ENCODE results near the gene ABHD12. TPM values are rescaled to one million over a fixed set of nuclear protein-coding genes. Genes with fewer than 3 reads are reported as not detected.
"Not testable (repeated sequence)": the region's sequence is repeated elsewhere in the genome, so short reads cannot be mapped to it uniquely, and the experiment has no call there.

ABHD12 gene
- total RNA-seq, 2 experiments from 2014 or later: 27.1 to 27.6 TPM

- Mint-ChIP-seq H3K9me3 (no peaks in the 10 kb centered on the region), H3K4me1 (peaks cover 18% of the 10 kb centered on the region), H3K27ac (no peak overlapping the region), H3K36me3 (ENCODE audit: low read depth) (peaks cover 8% of the 10 kb centered on the region), H3K27me3 (no peaks in the 10 kb centered on the region), H3K4me3 (no peak overlapping the region)
- no peak for DNase-seq
- POLR2A ChIA-PET: no interaction called here
- CTCF ChIA-PET: interaction anchor here (0.5 to 1.3 kb wide), 3 partner anchors 27 to 53 kb away, joined by 3 read pairs; no protein-coding TSS in a partner anchor
These were observed 50.3 kb downstream of the ABHD12 start for GRCh38 chr20:25340380-25340779.

DNA sequence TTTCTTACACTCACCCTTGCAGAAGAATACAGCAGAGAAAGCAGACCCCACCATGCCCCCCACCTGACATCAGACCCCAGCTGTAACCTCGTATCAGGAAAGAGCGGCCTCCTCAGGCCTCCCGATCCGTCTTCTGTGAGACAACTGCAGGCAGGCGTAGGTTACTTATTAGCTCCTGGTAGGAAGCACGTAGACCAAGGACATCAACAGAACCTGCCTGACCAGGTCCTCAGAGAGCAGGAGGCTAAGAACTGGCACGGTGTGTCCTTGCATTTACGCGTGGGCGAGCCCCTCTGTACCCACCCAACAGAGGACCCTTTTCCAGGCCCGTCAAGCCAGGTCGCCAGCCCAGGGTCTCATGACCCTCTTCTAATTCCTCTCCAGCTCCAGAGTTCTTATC lies 51.0 kb downstream of the ABHD12 start:
- Mint-ChIP-seq H3K4me3 (no peak overlapping the region), H3K27ac (no peak overlapping the region), H3K27me3 (no peaks in the 10 kb centered on the region), H3K9me3 (no peaks in the 10 kb centered on the region), H3K36me3 (ENCODE audit: low read depth) (peaks cover 8% of the 10 kb centered on the region), H3K4me1 (peaks cover 13% of the 10 kb centered on the region)
- DNase-seq: no peak
- ChIA-PET POLR2A (no interaction called here), CTCF (interaction anchor here (1.0 kb wide), 1 partner anchor 26 kb away, joined by 3 read pairs; no protein-coding TSS in a partner anchor)

DNA sequence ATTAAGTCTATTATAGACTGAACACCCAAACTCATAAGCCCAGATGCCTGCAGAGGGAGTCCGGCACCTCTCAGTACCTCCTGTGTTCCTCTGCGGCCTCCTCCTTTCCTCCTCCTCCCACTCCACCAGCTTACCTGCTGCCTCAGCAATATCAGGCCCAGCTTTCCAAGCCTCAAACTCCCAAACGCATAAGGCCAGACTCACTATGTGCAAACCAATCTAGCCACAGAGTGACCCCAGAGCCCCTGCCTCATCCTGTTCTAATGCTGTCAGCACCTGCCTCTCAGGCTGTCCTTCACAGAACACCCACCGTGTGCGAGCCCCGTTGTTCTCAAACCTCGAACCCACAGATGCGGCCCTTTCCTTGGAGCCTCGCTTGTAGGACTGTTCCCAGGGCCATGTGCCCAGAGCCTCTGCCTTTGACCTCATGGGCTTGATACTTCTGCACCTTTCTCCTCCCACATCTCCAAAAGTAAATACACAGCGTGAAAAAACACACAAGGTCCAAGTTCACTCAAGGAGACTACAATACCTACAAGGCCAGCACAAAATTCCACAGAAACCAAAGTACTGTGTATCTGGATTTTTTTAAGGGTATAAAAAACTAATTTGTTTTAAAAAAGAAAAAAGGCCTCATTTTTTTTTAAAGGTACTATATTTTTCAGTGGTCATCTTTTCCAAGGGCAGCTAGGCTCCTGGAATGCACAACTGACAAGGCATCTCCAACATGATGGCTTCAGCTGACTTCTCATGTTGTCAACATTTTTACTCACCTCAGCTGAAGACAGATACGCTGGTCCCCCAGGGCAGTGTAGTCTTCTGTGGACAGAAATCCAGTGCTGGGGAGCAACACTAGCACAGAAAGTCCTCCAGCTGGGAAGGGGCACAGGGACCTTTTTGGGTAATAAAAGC lies 52.3 kb downstream of the ABHD12 start:
- H3K4me3 Mint-ChIP-seq: no peak overlapping the region
- peak overlapping the region; percentile 16 for H3K27ac Mint-ChIP-seq
- POLR2A ChIA-PET: no interaction called here
- CTCF ChIA-PET: interaction anchor here (0.8 kb wide), 1 partner anchor 18 kb away, joined by 3 read pairs; no protein-coding TSS in a partner anchor
- peaks cover 5% of the 10 kb centered on the region for H3K4me1 Mint-ChIP-seq
- H3K27me3 Mint-ChIP-seq: no peaks in the 10 kb centered on the region
- H3K36me3 Mint-ChIP-seq (ENCODE audit: low read depth): peaks cover 10% of the 10 kb centered on the region
- no peak for DNase-seq
- no peaks in the 10 kb centered on the region for H3K9me3 Mint-ChIP-seq

GRCh38 chr20:25336561-25337422 lies 53.8 kb downstream of the ABHD12 start:
- H3K9me3 Mint-ChIP-seq: no peaks in the 10 kb centered on the region
- ChIA-PET POLR2A (no interaction called here), CTCF (no interaction called here)
- peak overlapping the region; percentile 50 for H3K27ac Mint-ChIP-seq
- H3K4me1 Mint-ChIP-seq: peaks cover 5% of the 10 kb centered on the region
- no peak for DNase-seq
- no peak overlapping the region for H3K4me3 Mint-ChIP-seq
- no peaks in the 10 kb centered on the region for H3K27me3 Mint-ChIP-seq
- H3K36me3 Mint-ChIP-seq (ENCODE audit: low read depth): peaks cover 10% of the 10 kb centered on the region

- H3K27me3 Mint-ChIP-seq, H3K4me1 Mint-ChIP-seq, H3K9me3 Mint-ChIP-seq, H3K27ac Mint-ChIP-seq, H3K4me3 Mint-ChIP-seq, DNase-seq, POLR2A ChIA-PET, CTCF ChIA-PET: not testable (repeated sequence)
- H3K36me3 Mint-ChIP-seq (ENCODE audit: low read depth): peaks cover 15% of the 10 kb centered on the region
These were observed 55.7 kb downstream of the ABHD12 start for GRCh38 chr20:25334972-25335371.

DNA sequence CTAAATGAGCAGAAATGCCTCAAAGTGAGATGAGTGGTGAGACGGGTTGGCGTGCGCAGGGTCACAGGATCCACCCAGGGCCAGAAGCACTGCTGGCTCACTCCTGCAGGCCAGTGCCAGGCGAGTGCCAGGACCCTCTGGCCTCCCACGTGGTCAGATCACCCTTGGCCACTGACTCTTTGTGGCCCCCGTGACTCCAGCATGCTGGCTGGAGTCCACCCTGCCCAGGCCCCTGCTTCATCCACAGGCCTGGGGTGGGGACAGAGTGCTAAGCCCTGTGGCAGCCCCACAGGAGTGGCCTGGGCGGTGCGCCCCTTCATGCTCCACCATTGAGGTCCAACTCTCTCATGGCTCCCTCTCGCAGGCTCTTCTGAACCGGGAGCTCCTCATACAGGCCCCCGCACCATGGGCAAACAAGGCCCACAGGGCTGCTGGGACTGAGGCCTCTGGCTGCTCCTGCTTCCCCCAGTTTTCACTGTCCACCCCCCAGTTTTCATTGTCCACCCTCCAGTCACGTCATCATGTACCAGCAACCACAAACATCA lies 61.6 kb downstream of the ABHD12 start:
- ChIA-PET POLR2A (no interaction called here), CTCF (interaction anchor here (1.0 kb wide), 1 partner anchor 18 kb away, joined by 6 read pairs; no protein-coding TSS in a partner anchor)
- Mint-ChIP-seq H3K27me3 (no peaks in the 10 kb centered on the region), H3K27ac (no peak overlapping the region), H3K9me3 (no peaks in the 10 kb centered on the region), H3K36me3 (ENCODE audit: low read depth) (peaks cover 12% of the 10 kb centered on the region), H3K4me3 (no peak overlapping the region), H3K4me1 (peaks cover 11% of the 10 kb centered on the region)
- DNase-seq: no peak

DNA sequence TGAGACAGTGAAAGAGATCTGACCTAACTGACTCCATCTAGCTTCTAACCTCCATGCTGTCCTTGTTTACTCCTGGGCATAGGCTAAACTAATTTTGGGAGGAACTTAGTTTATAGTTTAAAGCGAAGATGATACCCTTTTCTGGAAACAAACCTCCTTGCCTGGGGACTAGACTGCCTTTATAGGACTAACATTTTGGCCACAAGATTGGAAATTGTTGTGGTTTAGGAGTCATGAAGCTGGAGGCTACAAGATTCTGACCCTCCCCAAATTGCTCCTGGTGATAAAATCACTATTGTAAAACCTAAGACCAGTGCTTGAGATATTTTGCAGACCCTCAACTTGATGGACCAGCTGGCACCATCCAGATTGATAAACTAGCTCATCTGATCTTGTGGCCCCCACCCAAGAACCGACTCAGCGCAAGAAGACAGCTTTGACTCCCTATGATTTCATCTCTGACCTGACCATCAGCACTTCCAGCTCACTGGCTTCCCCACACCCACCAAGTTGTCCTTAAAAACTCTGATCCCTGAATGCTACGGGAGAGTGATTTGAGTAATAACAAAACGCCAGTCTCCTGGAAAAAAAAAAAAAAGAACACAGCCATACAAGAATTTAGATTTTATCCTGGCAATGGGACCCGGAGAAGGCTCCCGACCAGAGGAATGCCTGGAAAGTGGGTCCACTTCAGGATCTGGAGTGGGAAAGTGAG lies 63.0 kb downstream of the ABHD12 start:
- no peak overlapping the region for H3K4me3 Mint-ChIP-seq
- ChIA-PET CTCF (interaction anchor here (1.0 kb wide), 2 partner anchors 16 to 80 kb away, joined by 5 to 6 read pairs; partner anchors contain the start of gene GINS1), POLR2A (interaction anchor here (0.6 kb wide), 1 partner anchor 1369 kb away, joined by 7 read pairs; no protein-coding TSS in a partner anchor)
- no peaks in the 10 kb centered on the region for H3K27me3 Mint-ChIP-seq
- peaks cover 14% of the 10 kb centered on the region for H3K36me3 Mint-ChIP-seq (ENCODE audit: low read depth)
- DNase-seq: no peak
- H3K4me1 Mint-ChIP-seq: peaks cover 15% of the 10 kb centered on the region
- no peaks in the 10 kb centered on the region for H3K9me3 Mint-ChIP-seq
- H3K27ac Mint-ChIP-seq: no peak overlapping the region

DNA sequence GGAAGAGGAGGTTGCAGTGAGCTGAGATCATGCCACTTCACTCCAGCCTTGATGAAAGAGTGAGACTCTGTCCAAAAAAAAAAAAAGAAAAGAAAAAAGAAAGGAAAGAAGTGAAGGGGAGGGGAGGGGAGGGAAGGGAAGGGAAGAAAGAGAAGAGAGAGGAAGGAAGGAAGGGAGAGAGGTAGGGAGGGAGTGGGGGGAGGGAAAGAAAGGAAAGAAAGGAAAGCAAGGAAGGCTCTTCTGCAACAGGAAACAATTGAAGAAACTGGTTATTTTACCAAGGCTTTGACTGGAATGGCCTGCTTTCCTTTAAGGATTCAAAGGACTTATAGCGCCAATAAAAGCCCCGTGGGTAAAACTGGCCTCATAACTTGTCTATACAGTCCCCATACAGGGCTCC lies 64.6 kb downstream of the ABHD12 start:
- H3K4me3 Mint-ChIP-seq: no peak overlapping the region
- H3K4me1 Mint-ChIP-seq: peaks cover 21% of the 10 kb centered on the region
- CTCF ChIA-PET: no interaction called here
- H3K9me3 Mint-ChIP-seq: no peaks in the 10 kb centered on the region
- peaks cover 16% of the 10 kb centered on the region for H3K36me3 Mint-ChIP-seq (ENCODE audit: low read depth)
- no peak for DNase-seq
- POLR2A ChIA-PET: no interaction called here
- no peaks in the 10 kb centered on the region for H3K27me3 Mint-ChIP-seq
- no peak overlapping the region for H3K27ac Mint-ChIP-seq

DNA sequence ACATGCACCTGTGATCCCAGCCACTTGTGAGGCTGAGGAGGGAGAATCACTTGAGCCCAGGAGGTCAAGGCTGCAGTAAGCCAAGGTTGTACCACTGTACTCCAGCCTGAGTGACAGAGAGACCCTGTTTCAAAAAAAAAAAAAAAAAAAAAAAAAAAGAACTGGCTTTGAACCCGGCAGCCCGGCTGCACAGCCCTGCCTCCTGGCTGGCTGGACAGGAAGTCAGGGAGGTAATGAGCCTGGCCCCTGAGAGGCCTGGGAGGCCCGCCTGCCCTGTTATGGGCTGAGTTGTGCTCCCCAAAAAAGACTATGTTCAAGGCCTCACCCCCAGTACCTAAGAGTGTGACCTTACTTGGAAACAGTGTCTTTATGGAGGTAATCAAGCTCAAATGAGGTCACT lies 65.6 kb downstream of the ABHD12 start:
- DNase-seq: no peak
- Mint-ChIP-seq H3K36me3 (ENCODE audit: low read depth) (peaks cover 14% of the 10 kb centered on the region), H3K27me3 (no peaks in the 10 kb centered on the region), H3K9me3 (no peaks in the 10 kb centered on the region), H3K4me3 (no peak overlapping the region), H3K27ac (no peak overlapping the region), H3K4me1 (peaks cover 17% of the 10 kb centered on the region)
- POLR2A ChIA-PET: no interaction called here
- CTCF ChIA-PET: interaction anchor here (0.7 kb wide), 1 partner anchor 27 kb away, joined by 3 read pairs; no protein-coding TSS in a partner anchor

DNA sequence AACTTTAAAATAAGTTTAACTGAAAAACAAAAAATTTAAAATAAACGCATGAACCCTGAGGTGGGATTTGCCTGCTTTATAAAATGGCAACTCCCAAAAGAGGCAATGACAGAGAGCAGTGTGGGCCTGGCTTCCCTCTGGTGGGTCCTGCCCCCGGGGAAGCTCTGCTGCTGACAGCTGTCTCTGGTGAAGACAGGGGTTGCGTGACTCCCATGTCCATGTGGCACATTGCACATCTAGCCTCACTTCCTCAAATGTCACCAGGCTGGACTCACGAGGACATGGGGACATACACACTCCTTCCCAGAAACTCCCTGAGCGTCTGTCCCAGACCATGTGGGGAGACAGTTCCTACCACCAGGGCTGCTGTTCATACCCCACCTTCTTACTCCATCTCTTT lies 66.2 kb downstream of the ABHD12 start:
- no peak overlapping the region for H3K4me3 Mint-ChIP-seq
- H3K9me3 Mint-ChIP-seq: no peaks in the 10 kb centered on the region
- POLR2A ChIA-PET: no interaction called here
- CTCF ChIA-PET: no interaction called here
- peaks cover 9% of the 10 kb centered on the region for H3K36me3 Mint-ChIP-seq (ENCODE audit: low read depth)
- no peak overlapping the region for H3K27ac Mint-ChIP-seq
- peaks cover 13% of the 10 kb centered on the region for H3K4me1 Mint-ChIP-seq
- DNase-seq: no peak
- no peaks in the 10 kb centered on the region for H3K27me3 Mint-ChIP-seq

DNA sequence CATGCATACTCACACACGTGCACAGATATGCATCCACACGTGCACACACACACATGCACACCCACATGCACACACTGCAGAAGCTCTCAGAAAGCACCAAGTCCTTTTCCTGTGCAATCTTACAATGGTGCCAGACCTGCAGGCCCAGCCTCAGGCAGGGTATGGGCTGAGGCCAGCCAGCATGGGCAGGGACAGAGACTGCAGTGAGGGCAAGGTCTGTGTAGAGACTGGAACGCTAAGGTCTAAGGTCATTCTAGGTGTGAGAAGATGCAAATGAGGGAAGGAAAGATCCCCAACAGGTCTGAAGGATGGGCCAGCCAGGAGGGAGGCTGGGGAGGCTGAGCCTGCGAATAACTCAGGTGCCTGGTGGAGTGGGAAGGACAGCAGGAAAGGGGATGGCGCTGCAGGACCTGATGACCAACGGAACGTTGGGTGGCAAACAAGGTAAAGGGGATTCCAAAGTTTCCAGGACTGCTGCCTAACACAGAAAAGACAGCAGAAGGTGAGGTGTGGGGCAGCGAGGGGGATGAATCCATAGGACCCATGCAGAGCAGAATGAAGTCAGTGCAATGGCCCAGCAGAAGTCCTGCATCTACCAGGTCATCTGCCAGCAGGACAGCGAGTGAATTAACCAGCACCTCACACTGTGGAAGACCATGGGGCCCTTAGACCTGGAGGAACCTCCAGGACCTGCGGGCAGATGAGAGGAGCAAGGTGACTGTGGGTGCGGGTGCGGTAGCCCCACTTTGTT lies 67.0 kb downstream of the ABHD12 start:
- H3K27ac Mint-ChIP-seq: peak overlapping the region; percentile 57
- no peak overlapping the region for H3K4me3 Mint-ChIP-seq
- CTCF ChIA-PET: no interaction called here

GRCh38 chr20:25321991-25322390 lies 68.6 kb downstream of the ABHD12 start:
- Mint-ChIP-seq H3K9me3 (no peaks in the 10 kb centered on the region), H3K4me1 (peaks cover 17% of the 10 kb centered on the region), H3K36me3 (ENCODE audit: low read depth) (peaks cover 9% of the 10 kb centered on the region), H3K27ac (no peak overlapping the region), H3K27me3 (no peaks in the 10 kb centered on the region), H3K4me3 (no peak overlapping the region)
- POLR2A ChIA-PET: no interaction called here
- DNase-seq: no peak
- CTCF ChIA-PET: no interaction called here

More for the DNA sequence above, 67.0 kb downstream of the ABHD12 start:
- H3K4me1 Mint-ChIP-seq: peaks cover 13% of the 10 kb centered on the region
- POLR2A ChIA-PET: no interaction called here
- H3K36me3 Mint-ChIP-seq (ENCODE audit: low read depth): peaks cover 9% of the 10 kb centered on the region
- no peaks in the 10 kb centered on the region for H3K9me3 Mint-ChIP-seq
- no peaks in the 10 kb centered on the region for H3K27me3 Mint-ChIP-seq
- no peak for DNase-seq

Data from activated CD4-positive, alpha-beta T cell treated with anti-CD3 and anti-CD28 coated beads, Interleukin-2, amount 10 ng/mL, durations not matched to agents 7 days and 5 days (primary cell).